Testis (tissue), 3 donors: Measurements from ENCODE around the gene HPDL. TPM values are rescaled to one million over a fixed set of nuclear protein-coding genes. Genes with fewer than 3 reads are reported as not detected.
A peak's percentile ranks its signal among the peaks of the same experiment; 100 is the strongest.

Experiments
- DNase-seq: peaks from one replicate; pipeline ENCODE4 v3.0.0-alpha.2; 2019
- H3K27ac ChIP-seq, 2 donors: fragments of 200-600 bp; sonication (generic); one replicate each; pipeline ENCODE4 v1.5.1; 2019
- H3K27me3 ChIP-seq: fragments of 200-600 bp; sonication (generic); one replicate; pipeline ENCODE4 v1.5.1; 2019
- H3K36me3 ChIP-seq: fragments of 200-600 bp; sonication (generic); one replicate; pipeline ENCODE4 v1.5.1; 2017; ENCODE audit warnings: low read depth; ENCODE audit errors: missing control alignments
- H3K4me1 ChIP-seq: fragments of 200-600 bp; sonication (generic); one replicate; pipeline ENCODE4 v1.5.1; 2019
- H3K4me3 ChIP-seq, 2 donors: fragments of 200-600 bp; sonication (generic); one replicate each; pipeline ENCODE4 v1.5.1; 2017 to 2019
- H3K9me3 ChIP-seq: fragments of 200-600 bp; sonication (generic); one replicate; pipeline ENCODE4 v1.5.1; 2017
- CTCF ChIP-seq, 3 experiments: fragments of 450-650 bp in 2 of 3; fragments of 200-600 bp in 1 of 3; sonication (generic) in 1 of 3; IDR thresholded peaks; one replicate each; pipeline ENCODE4 v1.5.1; 2016 to 2019; ENCODE audit warnings: antibody characterized with exemption in 3 of 3, mild to moderate bottlenecking in 2 of 3, moderate library complexity in 1 of 3
- POLR2A ChIP-seq: fragments of 450-650 bp; IDR thresholded peaks from one replicate; pipeline ENCODE4 v1.6.1; 2017; ENCODE audit warnings: antibody characterized with exemption, mild to moderate bottlenecking, moderate library complexity
- WGBS, 2 donors: methylation state at CpG; one replicate each; pipeline ENCODE4 v1.1.5; 2018; 5-methylcytosine and 5-hydroxymethylcytosine counted together
- intact Hi-C: fragments of 100-400 bp; cut with DNase I; formaldehyde crosslinking; loops from one replicate; pipeline ENCODE4 v1.15.1; 2023; ENCODE audit warnings: low total_unique reads
- polyA plus RNA-seq: library from polyadenylated mRNA; stranded (reverse); fragments of 350-450 nt; fragmentation: Illumina TruSeq; extraction: RNeasy Lipid Tissue Mini Kit (QIAGEN cat#74804); gene quantifications from one replicate; pipeline ENCODE4 v1.2.3, GENCODE V29; 2014; ENCODE audit warnings: low read depth, low replicate concordance; ENCODE audit not compliant: insufficient read depth
- total RNA-seq, 2 donors: library from RNA; depleted of rRNA; stranded (reverse); fragments of >200 nt; gene quantifications; one replicate each; pipeline ENCODE4 v1.2.3, GENCODE V29; 2016

HPDL gene
- total and polyA plus RNA-seq, 3 donors from 2014 or later = 1.1 to 1.3 TPM; not detected in 1

- WGBS, 2 donors = 67 to 73% methylated on average over 16 of the region's 16 CpGs
- intact Hi-C loops = loop anchor here (5.0 kb wide), 1 partner anchor 290 kb away; the partner anchor contains the start of genes HECTD3 and UROD
Observed at GRCh38 chr1:45302505-45303150, 24.1 kb upstream of the HPDL start.

DNA sequence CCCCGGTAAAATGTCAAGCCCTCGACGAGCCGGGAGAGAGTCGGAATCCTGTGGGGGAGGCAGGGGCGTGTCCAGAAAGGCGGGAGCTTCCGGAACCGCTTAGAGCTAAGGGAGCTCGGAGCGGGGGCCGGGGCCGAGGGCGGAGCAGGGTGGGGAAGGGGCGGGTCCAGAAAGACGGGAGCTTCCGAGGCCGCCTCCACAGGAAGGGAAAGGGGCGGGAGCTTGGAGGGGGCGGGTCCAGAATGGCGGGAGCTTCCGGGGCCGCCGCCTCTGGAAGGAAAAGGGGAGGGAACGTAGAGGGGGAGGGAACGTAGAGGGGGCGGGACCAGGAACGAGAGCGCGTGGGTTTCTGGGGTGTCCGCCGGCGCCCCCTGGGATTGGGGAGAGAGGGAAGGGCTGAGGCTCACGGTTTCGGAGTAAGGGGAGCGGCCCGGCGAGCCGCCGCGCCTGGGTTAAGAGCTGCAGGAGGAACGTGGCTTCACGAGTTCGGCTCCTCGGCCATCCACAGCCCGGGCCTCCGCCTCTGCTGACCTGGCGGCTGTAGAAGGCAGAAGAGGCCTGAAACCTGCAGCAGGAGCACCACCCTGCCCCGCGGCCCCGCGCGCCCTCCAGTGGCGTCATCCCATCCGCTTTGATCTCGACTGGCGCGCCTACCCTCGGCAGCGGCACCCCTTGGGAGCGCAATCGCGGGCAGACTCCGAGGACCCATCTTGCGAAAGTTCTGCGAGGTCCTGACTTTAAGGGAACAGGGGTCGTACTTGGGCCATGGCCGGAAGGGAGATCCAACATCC is 23.0 kb upstream of the HPDL start:
- Histone ChIP-seq H3K27me3 (no peaks in the 10 kb centered on the region), H3K4me1 (peaks cover 13% of the 10 kb centered on the region), H3K36me3 (no peaks in the 10 kb centered on the region), H3K27ac (peak overlapping the region; percentile 81 to 92), H3K4me3 (peak overlapping the region; percentile 75 to 89), H3K9me3 (no peaks in the 10 kb centered on the region)
- DNase-seq = peak; percentile 99
- 1% methylated on average over 40 to 68 of the region's 68 CpGs for WGBS, 2 donors
- intact Hi-C loops = loop anchor here (5.0 kb wide), 1 partner anchor 291 kb away; the partner anchor contains the start of genes HECTD3 and UROD
- TF ChIP-seq POLR2A = no peak
- peak; percentile 57 to 84 (median 72) for TF ChIP-seq CTCF (IDR thresholded peaks at IDR 0.05)

More at GRCh38 chr1:45302505-45303150, 24.1 kb upstream of the HPDL start:
- peak overlapping the region; percentile 75 to 89 for H3K4me3 ChIP-seq
- peak overlapping the region; percentile 81 to 89 for H3K27ac ChIP-seq
- TF ChIP-seq POLR2A (no peak), CTCF (IDR thresholded peaks at IDR 0.05) (no peak)
- H3K9me3 ChIP-seq = no peaks in the 10 kb centered on the region
- no peak for DNase-seq
- no peaks in the 10 kb centered on the region for H3K36me3 ChIP-seq
- H3K27me3 ChIP-seq = no peaks in the 10 kb centered on the region
- H3K4me1 ChIP-seq = peaks cover 13% of the 10 kb centered on the region

DNA sequence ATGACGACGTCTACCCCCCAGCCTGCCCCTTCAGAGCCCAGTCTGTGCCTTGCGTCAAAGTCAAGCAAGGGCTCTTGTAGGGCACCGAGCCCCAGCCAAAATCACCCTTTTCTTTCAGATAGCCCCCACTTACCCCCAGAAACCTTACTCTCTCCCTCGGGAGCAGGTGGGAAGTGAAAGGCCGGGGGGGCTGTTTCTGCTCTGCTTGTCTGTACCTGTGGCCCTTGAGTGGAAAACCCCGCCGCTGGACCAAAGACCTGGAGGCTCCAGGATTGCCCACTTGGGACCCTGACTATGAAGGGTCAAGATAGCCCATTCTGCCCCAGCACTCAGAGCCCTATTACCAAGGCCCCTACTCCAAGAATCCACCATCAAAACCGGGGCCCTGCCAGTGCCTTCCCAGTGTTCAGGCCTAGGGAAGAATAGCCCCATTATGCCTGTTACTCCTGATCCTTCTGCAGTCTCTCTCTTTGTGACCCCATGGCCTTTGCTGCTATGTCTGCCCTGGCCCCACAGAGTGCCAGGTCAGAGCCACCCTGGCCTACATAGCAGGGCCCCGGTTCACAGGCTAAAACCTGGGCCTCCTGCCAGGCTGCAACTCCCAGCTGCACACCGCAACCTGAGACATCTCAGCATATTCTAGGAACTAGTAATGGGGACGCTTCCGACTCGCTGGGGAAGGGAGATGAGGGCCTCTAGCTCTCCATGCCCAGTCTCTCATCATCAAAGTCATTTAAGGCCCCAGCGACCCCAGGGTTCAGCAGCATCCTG is 22.2 kb upstream of the HPDL start:
- intact Hi-C loops = loop anchor here (5.0 kb wide), 1 partner anchor 292 kb away; the partner anchor contains the start of genes HECTD3 and UROD
- Histone ChIP-seq H3K4me3 (peak overlapping the region; percentile 75 to 89), H3K27ac (peak overlapping the region; percentile 81 to 92), H3K27me3 (no peaks in the 10 kb centered on the region), H3K4me1 (peaks cover 13% of the 10 kb centered on the region), H3K9me3 (no peaks in the 10 kb centered on the region), H3K36me3 (no peaks in the 10 kb centered on the region)
- WGBS, 2 donors = 34 to 38% methylated on average over 9 to 15 of the region's 15 CpGs
- TF ChIP-seq CTCF (IDR thresholded peaks at IDR 0.05) = no peak
- no peak for TF ChIP-seq POLR2A
- peak; percentile 34 for DNase-seq

DNA sequence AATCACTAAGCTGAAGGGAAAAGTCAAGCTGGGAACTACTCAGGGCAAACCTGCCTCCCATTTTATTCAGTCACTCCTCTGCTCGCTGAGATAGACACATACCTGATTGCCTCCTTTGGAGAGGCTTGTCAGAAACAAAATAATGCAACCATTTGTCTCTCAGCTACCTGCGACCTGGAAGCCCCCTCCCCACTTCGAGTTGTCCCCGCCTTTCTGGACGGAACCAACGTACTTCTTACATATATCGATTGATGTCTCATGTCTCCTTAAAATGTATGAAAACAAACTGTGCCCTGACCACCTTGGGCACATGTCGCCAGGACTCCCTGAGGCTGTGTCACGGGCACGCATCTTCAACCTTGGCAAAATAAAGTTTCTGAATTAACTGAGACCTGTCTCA is 21.5 kb upstream of the HPDL start:
- intact Hi-C loops = no loop called here
- 66 to 68% methylated on average over 10 of the region's 10 CpGs for WGBS, 2 donors

More for the DNA sequence above, 21.5 kb upstream of the HPDL start:
- H3K36me3 ChIP-seq = no peaks in the 10 kb centered on the region
- H3K4me3 ChIP-seq = no peak overlapping the region
- no peaks in the 10 kb centered on the region for H3K27me3 ChIP-seq
- H3K4me1 ChIP-seq = peaks cover 13% of the 10 kb centered on the region
- TF ChIP-seq CTCF (IDR thresholded peaks at IDR 0.05) (no peak), POLR2A (no peak)
- peak overlapping the region in 1 of 2 donors; percentile 92 for H3K27ac ChIP-seq
- no peaks in the 10 kb centered on the region for H3K9me3 ChIP-seq
- DNase-seq = no peak
